HepG2 (cell line): ENCODE measurements around the gene PMM2. TPM values are rescaled to one million over a fixed set of nuclear protein-coding genes. Genes with fewer than 3 reads are reported as not detected.

Source experiments
- AHDC1 ChIP-seq: sonication (generic); formaldehyde crosslinking; IDR thresholded peaks from 2 replicates; pipeline ENCODE4 v1.5.1; 2020; ENCODE audit warnings: mild to moderate bottlenecking, missing genetic modification reagents, borderline replicate concordance
- CTCF ChIP-seq: sonication (generic); formaldehyde crosslinking; IDR thresholded peaks from 2 replicates; pipeline ENCODE4 v1.5.0; 2020; ENCODE audit warnings: mild to moderate bottlenecking, missing genetic modification reagents, moderate library complexity
- DNMT3B ChIP-seq: conservative IDR thresholded peaks from 2 replicates; pipeline ENCODE4 v1.6.1; 2016; ENCODE audit warnings: missing biosample characterization, control low read depth
- ELF3 ChIP-seq: IDR thresholded peaks from 2 replicates; pipeline ENCODE4 v1.6.1; 2016; ENCODE audit warnings: missing genetic modification reagents, missing compliant biosample characterization
- FIP1L1 ChIP-seq: fragments of 200-400 bp; formaldehyde crosslinking; IDR thresholded peaks from 2 replicates; pipeline ENCODE4 v1.6.1; 2018; ENCODE audit warnings: low read depth, mild to moderate bottlenecking, low read length, moderate library complexity, borderline replicate concordance; ENCODE audit not compliant: insufficient read depth
- GATAD2A ChIP-seq: IDR thresholded peaks from 2 replicates; pipeline ENCODE4 v1.6.1; 2016
- HNF4A ChIP-seq: sonication (generic); formaldehyde crosslinking; IDR thresholded peaks from 2 replicates; pipeline ENCODE4 v1.4.0; 2020; ENCODE audit warnings: missing genetic modification reagents
- HNF4G ChIP-seq, 2 experiments: sonication (generic) in 1 of 2; formaldehyde crosslinking in 1 of 2; IDR thresholded peaks; 2 replicates each; pipeline versions ENCODE4 v1.4.0 to v1.6.1; 2011 to 2020; ENCODE audit warnings: borderline replicate concordance in 2 of 2, low read depth in 2 of 2, mild to moderate bottlenecking in 2 of 2, low read length in 1 of 2, missing genetic modification reagents in 1 of 2, moderate library complexity in 1 of 2
- NFATC3 ChIP-seq: sonication (generic); formaldehyde crosslinking; IDR thresholded peaks from 2 replicates; pipeline ENCODE4 v1.5.1; 2020; ENCODE audit warnings: mild to moderate bottlenecking, missing genetic modification reagents
- PHF5A ChIP-seq: IDR thresholded peaks from one replicate; pipeline ENCODE4 v1.6.1; 2018; ENCODE audit warnings: low read depth, missing genetic modification reagents; ENCODE audit not compliant: unreplicated experiment
- POLR2A ChIP-seq, 2 experiments: IDR thresholded peaks; 2 replicates each; pipeline ENCODE4 v1.6.1; 2011; ENCODE audit warnings: low read depth in 2 of 2, low read length in 2 of 2, mild to moderate bottlenecking in 1 of 2, moderate library complexity in 1 of 2; ENCODE audit not compliant: insufficient read depth in 1 of 2
- RNF219 ChIP-seq: sonication (generic); formaldehyde crosslinking; IDR thresholded peaks from 2 replicates; pipeline ENCODE4 v1.5.0; 2020; ENCODE audit warnings: mild to moderate bottlenecking, missing genetic modification reagents
- SOX6 ChIP-seq, 2 experiments: fragments of 450-650 bp in 1 of 2; sonication (generic) in 1 of 2; formaldehyde crosslinking in 1 of 2; IDR thresholded peaks; 2 replicates each; pipeline versions ENCODE4 v1.4.0 to v1.6.1; 2017 to 2020; ENCODE audit warnings: antibody characterized with exemption in 1 of 2, mild to moderate bottlenecking in 1 of 2, missing genetic modification reagents in 1 of 2
- TMF1 ChIP-seq: sonication (generic); formaldehyde crosslinking; IDR thresholded peaks from 2 replicates; pipeline ENCODE4 v1.8.1; 2022; ENCODE audit warnings: low read depth, missing genetic modification reagents
- U2AF2 ChIP-seq: fragments of 200-400 bp; formaldehyde crosslinking; IDR thresholded peaks from 2 replicates; pipeline ENCODE4 v1.6.1; 2017; ENCODE audit warnings: low read depth, mild to moderate bottlenecking, low read length
- ZEB1 ChIP-seq: IDR thresholded peaks from 2 replicates; pipeline ENCODE4 v1.6.1; 2012; ENCODE audit warnings: mild to moderate bottlenecking, low read depth, inconsistent platforms; ENCODE audit not compliant: insufficient replicate concordance
- ZNF124 ChIP-seq: sonication (generic); formaldehyde crosslinking; IDR thresholded peaks from 2 replicates; pipeline ENCODE4 v1.4.0; 2020; ENCODE audit warnings: missing genetic modification reagents
- ZNF503 ChIP-seq: sonication (generic); formaldehyde crosslinking; IDR thresholded peaks from 2 replicates; pipeline ENCODE4 v1.4.0; 2020; ENCODE audit warnings: missing genetic modification reagents
- polyA plus RNA-seq, 8 experiments: library from polyadenylated mRNA; depleted of rRNA in 3 of 8; stranded (reverse) in 7 of 8; unstranded in 1 of 8; fragments of >200 nt; fragmentation: Illumina TruSeq in 4 of 8; extraction: Trizol in 4 of 8; gene quantifications; 2 replicates each; pipeline versions ENCODE4 v1.2.1 to v1.2.3, GENCODE V29; 2011 to 2016; ENCODE audit warnings: low read depth in 4 of 8, missing spikeins in 1 of 8, mixed read lengths in 1 of 8; ENCODE audit not compliant: insufficient read depth in 1 of 8
- total RNA-seq, 5 experiments: library from RNA; depleted of rRNA; stranded (reverse); fragments of >200 nt; fragmentation: Illumina TruSeq; extraction: Trizol; gene quantifications; 2 replicates each; pipeline ENCODE4 v1.2.3, GENCODE V29; 2016; ENCODE audit warnings: low read depth in 1 of 5

Gene PMM2
- total and polyA plus RNA-seq, 2 of the 13 experiments (the other 11 are each of a cell fraction or from before 2014, with no cell fraction given), result 52.2 to 93.7 TPM

GRCh38 chr16:8866884-8867215 lies 69.2 kb downstream of the PMM2 start (continued):
- TF ChIP-seq RNF219 (0 out of 2 replicates have a peak, but pooled peaks have one; percentile 18), SOX6 (IDR thresholded peaks at IDR 0.05) (no peak), SOX6 (CRISPR knock-in tag; IDR thresholded peaks at IDR 0.05) (no peak), FIP1L1 (no peak), HNF4G (IDR thresholded peaks at IDR 0.05; ENCODE audit: borderline replicate concordance, low read depth, low read length) (no peak), HNF4G (CRISPR knock-in tag; IDR thresholded peaks at IDR 0.05; ENCODE audit: borderline replicate concordance, low read depth) (no peak), ZNF124 (CRISPR knock-in tag) (no peak), POLR2A (IDR thresholded peaks at IDR 0.05; ENCODE audit: insufficient read depth in 1 of 2, low read depth in 2 of 2, low read length in 2 of 2) (no peak), TMF1 (CRISPR knock-in tag) (peak; percentile 35; the same call in 1 of the 2 replicates), ZNF503 (CRISPR knock-in tag) (no peak), U2AF2 (no peak), HNF4A (CRISPR knock-in tag) (no peak), PHF5A (CRISPR knock-in tag) (no peak), AHDC1 (no peak), ELF3 (no peak), CTCF (CRISPR knock-in tag) (no peak), DNMT3B (CRISPR knock-in tag) (no peak), GATAD2A (CRISPR knock-in tag) (no peak), ZEB1 (no peak), NFATC3 (CRISPR knock-in tag) (no peak)
